Glomerular endothelial cell (primary cell): ENCODE data around the gene KRAS. TPM values are rescaled to one million over a fixed set of nuclear protein-coding genes. Genes with fewer than 3 reads are reported as not detected.

ENCODE experiments used
- DNase-seq: peaks from one replicate; pipeline ENCODE4 v3.0.0-alpha.2; 2011; ENCODE audit warnings: low read depth, low spot score; ENCODE audit errors: extremely low read depth
- total RNA-seq: library from RNA; depleted of rRNA; stranded (reverse); fragments of >200 nt; gene quantifications from 2 replicates; pipeline ENCODE4 v1.2.3, GENCODE V29; 2015

KRAS gene
- total RNA-seq, 1 donor from 2014 or later: 19.2 TPM

DNA sequence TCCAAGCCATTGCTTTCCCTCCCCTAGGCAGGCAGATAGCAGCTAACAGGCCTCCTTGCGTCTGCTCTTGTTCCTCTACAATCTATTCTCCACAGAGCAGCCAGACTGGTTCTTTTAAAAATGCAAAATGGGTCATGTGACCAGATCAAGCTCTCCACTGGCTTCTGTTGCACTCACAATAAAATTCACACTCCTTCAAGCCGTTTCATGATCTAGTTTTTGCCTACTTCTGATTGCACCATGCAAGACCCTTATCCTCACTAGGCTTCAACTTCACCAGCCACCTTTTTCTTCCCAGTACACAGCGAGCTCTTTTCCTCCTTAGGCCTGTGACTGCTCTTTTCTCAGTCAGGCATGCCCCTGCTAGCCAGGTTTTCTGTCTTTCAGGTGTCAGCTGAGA, 6.1 kb upstream of the KRAS start:
- no peak for DNase-seq

DNA sequence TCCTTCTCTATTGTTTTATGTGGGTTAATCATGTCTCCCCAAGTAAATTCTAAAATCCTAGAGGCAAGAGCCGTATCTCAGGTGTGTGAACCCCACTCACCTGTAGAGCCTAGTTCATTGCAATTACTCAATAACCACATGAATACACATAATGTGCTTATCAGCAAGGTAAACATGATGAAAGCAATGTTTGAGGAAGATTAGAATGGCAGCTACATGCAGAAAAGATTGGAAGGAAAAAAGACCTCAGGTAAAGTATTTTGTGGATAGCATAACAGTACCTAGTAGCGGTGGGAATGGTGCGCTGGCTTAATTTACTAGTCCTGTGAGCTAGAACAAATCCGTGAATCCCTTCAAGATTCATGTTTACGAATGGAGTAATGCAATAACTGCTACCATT, 5.3 kb upstream of the KRAS start:
- no peak for DNase-seq

DNA sequence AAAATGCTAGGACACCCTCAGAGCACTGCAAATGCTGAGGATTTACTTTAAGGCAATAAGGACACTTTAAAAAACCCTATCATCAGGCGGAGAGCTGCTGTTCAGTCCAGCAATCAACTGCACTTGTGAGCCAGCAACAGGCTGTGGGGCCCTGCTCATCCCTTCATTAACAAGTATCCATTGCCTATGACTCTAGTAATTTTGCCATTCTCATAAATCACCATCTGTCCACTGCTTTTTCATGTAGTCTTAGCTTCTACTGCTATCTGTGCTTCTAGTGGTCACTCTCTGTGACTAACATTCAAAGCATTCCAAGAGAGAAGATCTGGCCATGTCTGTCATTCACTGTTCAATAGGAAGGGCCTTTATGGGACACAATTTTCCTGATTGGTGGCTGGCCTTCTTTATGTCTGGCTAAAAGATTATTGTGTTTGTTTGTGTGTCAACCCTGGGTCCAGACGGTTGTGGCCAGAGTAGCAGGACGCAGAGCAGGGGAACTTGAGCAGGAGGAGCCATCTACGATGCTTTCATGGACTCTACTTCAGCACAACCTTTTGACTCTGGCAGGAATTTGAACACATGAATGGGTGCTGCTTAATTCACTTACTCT, 3.6 kb upstream of the KRAS start:
- DNase-seq: no peak

DNA sequence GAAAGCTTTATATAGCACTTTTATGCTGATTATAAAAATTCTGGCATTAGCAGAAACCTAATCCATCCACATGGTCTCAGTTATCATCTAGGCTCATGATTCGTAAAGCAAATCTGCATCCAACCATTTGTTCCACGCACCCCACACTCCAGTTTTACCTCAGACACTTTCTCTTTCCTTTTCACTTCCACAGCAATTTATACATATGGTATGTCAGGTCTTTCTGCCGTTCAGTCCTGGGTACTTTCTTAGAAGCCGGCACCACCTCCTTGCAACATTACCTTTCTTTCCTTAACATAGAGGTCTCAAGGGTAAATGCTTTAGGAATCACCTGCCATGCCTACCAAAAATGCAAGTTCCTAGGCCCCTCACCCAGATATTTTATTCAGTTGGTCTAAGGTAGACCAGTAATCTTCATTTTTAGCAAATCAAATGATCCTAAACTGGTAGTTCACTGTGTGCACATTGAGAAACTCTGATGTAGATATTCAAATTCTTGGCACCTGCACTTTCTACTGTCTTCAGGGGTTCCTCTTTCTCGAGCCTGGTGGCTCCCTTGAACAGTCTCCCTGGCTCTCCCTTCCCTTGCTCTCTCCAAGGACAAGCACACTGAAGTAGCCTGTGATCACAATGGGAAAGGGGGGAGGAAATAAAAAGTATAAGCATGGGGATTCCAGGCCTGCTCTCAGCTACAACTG, 2.8 kb upstream of the KRAS start:
- no peak for DNase-seq

DNA sequence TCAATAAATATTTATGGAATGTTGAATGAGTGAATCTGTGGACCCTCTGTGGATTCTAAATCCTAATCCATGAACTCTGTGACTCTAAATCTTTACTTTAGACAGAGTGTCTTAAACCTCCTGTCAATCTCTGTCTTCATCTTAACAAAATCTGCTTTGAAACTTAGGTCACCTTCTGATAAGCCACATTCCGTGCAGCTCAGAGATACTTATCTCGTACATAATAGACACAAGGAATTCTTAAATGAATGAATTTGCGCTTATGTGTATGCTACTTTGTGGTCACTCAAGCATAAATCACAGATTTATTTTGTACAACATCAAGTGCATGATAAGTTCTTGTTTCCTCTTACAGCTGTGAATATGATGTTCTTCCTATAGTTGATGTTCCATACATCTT, 2.2 kb upstream of the KRAS start:
- DNase-seq: no peak

DNA sequence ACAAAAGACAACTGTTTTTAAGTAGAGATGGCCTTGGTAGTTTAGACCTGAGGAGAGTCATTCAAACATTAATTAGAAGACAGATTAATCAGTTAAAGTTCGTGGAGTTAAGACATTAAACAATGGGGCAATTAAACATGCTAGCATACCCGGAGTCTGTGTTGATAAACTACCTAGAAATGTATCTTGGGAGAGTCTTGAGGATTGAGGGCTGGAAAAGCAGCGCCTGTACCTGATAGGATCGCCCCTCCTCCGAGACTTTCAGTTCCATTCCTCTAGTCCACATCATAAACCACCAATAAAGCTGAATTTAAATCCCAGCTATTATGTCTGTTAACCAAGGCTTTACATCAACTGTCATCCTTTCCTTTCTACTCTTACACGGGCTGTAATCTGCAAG, 1.0 kb upstream of the KRAS start:
- no peak for DNase-seq

DNA sequence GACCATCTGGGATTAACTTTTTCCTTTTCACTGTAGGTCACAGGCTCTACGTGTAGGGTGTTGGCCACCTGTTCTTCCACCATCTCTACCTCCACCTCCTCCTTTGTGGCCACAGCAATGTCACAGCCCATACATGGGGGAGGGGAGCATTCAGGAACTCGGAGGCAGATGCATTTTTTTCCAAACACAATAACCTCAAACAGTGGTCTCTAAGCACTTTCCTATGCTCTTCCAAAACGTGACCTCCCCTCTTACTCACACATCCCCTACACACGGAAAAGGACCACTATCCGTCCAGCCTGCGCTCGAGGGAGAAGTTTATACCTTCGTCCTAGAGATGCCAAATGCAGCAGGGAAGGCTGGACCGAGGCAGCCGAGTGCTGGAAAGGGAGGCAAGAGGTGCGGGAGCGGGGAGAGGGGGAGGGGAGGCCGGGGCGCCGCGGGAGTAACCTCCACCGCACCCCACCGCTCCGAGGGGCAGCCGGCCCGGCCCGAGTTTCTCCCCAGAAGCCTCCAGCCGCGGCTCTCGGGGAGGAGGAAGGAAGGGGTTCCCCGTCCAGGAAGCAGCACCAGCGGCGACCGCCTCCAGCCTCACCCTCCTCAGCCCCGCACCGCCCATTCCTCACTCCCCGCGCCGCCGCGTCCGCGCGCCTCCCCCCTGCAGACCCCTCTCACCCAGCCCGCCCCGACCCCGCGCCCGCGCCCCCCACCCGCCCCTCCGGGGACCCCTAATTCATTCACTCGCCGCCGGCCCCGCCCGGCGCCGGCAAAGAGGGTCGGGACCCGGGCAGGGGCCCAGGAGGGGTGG, 594 bp downstream of the KRAS start:
- DNase-seq: no peak

DNA sequence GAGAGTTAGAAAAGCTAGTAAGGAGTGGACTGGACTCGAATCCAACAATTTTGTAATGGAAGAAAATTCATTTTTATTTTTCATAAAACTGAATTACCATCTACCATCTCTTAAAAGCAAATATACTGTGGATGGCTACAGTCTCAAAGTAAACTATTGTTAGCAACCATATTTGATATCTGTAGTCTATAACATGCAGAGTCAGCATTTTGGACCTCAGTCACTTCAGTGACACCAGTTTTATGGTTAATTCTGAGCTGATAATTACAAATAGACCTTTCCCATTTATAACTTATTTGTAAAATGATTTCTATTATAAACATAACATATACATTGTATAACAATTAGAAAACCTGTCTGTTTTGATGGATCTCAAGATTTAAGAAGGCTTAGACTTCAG, 2.0 kb downstream of the KRAS start:
- no peak for DNase-seq

DNA sequence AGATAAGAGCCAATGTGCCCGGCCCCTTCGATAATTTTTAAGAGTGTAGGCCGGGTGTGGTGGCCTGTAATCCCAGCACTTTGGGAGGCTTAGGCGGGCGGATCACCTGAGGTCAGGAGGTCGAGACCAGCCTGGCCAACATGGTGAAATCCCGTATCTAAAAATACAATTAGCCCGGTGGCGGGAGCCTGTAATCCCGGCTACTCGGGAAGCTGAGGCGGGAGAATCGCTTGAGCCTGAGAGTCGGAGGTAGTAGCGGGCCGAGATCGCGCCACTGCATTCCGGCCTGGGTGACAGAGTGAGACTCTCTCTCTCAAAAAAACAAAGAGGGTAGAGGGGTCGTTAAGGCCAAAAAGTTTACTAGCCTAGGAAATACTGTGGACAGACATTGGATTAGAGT, 2.6 kb downstream of the KRAS start:
- no peak for DNase-seq

DNA sequence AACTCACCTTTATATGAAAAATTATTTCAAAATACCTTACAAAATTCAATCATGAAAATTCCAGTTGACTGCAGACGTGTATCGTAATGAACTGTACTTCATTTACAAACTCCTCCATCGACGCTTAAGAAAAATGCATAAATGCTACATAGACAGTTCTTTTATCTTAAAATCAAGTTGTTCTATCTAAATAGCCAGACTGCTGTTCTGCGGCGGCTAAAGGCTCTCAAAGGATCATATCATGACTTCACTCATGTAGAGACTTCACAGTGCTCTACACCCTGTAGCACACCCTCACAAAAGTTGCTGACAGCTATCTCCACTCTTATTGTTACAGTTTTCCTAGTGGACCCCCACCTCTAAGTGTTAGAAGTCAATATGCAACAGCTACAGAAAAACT, 5.2 kb downstream of the KRAS start:
- DNase-seq: no peak

DNA sequence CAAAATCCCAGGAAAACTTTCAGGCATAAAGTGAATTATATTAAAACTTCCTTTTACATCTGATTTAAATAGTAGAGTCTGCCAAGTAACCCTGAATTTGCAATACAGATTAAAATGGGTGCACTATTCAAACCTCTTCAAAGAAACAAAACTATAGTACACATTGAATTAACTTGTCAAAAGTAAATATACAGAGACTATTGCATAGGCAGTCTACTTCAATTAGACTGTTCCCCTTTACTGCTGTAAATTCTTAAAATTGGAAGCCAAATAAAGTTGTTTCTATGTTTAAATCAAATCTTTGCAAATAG, 7.1 kb downstream of the KRAS start:
- no peak for DNase-seq

DNA sequence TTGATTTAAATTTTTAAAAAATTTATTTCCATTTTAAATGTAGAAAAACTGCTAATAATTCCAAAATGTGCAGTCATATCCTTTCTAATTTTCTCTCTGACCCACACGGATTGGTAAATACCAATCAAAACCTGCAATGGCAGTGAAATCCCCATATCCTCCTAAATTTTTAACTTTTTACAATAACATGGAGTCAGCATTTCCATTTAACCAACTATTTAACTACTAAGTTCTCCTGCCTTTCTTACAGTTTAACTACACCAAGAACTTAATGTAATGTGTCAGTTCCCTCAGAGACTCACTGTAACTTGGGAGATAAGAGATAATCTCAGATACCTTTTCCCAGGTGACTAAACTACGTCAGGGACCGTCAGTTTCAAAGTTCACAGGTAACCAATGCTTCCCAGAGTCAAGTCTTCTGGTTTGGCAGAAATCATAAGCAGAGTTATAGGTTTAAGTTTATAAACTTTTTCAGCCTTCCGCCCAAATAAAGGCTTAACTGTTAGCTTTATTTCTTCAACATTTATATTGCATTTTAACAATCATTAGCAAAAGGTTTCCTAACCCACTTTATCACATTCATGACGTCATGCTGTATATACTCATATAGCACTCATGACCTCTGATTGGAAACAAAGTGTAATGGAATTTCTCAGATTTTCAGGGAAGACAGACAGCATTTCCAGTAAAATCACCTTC, 7.6 kb downstream of the KRAS start:
- no peak for DNase-seq

DNA sequence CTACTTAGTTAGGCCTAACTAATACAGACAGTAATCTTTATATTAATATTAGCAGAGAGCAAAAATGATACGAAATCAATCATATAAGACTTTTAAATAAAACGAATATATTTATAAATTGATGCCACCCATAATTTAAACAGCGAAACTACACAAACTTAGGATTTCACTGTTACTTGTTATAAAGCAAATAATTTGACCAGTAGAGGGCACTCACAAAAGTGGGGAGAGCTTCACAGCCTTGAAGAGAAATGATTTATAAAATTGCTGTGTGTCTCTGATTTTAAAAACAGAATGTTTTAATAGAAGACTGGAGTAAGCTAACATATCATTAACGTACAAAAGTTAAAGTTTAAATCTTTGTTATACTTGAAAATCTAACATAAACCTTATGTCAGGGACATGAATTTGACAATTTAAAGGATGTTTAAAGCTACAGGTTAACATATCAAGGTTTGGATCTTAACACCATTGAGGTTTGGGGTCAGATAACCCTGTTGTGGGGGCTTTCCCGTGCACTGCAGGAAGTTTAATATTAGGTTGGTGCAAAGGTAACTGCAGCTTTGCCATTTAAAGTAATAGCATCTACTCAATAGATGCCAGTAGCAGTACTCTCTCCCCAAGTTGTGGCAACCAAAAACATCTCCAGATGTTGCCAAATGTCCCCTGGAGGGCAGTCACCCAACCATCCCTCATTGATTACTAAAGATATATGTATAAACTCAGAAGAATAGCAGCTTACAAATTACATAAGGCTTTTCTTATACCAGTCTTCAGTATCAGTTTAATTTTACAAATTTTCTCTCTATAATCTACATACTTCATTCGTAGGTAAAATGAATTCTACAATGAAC, 9.3 kb downstream of the KRAS start:
- DNase-seq: no peak

DNA sequence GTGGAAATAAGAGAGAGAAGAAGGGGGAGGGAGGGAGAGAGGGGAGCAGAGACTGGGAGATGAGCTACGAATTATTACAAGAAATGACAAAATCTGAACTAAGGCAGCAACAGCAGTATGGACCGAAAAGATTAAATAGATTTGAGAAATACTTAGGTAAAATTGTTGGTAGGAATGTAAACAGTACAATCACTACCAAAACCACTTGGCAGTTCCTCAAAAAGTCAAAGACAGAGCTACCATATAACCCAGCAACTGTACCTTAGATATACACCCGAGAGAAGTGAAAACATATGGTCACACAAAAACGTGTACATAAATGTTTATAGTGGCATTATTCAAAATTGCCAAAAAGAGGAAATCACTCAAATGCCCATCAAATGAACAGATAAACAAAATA, 14.1 kb downstream of the KRAS start:
- no peak for DNase-seq

DNA sequence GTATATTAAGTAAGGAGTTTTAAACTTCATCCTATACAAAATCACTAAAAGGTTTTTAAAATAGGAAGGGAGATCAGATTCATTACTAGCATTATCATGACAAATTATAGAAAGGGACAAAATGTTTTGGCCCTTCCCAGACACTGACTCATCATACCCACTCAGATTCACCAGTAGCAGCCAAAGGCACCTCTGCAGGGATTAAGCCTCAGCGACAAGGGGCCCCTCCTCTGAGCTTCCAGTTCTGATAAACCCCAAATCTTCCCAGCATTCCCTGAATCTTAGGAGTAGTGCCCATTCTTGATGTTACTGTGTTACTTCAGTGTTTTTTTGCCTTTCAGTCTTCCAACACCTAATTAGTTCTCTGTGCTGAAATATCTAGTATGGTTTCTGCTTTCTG, 14.5 kb downstream of the KRAS start:
- DNase-seq: no peak

DNA sequence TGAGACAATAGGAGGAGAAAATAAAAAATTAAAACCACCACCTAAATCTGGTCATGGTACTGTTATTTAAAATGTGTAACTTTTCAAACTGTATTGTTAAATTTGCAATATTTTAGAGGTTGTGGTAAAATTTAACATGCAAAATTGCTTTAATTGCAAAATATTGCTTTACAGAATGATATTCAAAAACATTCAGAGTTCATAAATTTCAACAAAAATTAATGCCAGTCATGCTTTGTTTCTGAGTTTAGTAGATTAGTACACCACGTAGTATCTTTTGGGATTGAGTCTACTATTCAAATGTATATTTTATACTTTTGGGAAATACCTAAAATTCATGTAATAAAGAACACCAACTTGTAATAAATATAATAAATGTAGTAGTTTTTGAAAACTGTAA, 37.4 kb downstream of the KRAS start:
- no peak for DNase-seq

DNA sequence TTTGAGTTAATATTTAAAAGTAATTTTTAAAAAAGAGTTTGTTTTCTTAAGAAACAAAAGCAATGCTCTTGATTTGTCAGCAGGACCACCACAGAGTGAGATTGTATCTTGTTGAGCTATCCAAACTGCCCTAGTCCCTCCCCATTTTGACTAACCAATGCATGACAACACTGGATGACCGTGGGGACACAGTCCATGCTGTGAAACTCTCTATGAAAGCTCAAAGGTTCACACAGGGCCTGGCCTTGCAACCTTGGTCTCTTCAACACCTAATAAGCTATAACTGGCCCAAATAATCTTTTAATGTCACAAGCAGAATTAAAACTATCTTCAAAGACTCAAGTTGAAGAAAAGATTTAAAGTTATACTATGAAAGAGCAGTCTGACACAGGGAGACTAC, 42.2 kb downstream of the KRAS start:
- no peak for DNase-seq

DNA sequence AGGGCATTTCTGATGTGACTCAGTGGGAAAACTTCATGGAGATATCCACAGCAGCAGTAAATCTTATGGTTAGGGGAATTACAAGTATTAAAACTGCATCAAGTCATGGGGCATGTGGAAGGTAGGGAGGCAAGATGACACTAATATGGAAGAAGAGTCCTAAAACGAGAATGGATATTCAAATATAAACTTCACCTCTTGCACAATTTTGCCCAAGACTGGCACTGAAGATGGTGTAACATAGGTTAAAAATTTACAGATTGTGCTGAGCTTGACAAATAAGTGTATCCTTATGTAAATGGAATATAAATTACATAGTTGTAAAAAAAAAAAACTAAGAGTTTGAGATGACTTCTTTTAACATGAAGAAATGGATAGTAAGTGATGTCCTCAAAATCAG, 42.9 kb downstream of the KRAS start:
- no peak for DNase-seq

DNA sequence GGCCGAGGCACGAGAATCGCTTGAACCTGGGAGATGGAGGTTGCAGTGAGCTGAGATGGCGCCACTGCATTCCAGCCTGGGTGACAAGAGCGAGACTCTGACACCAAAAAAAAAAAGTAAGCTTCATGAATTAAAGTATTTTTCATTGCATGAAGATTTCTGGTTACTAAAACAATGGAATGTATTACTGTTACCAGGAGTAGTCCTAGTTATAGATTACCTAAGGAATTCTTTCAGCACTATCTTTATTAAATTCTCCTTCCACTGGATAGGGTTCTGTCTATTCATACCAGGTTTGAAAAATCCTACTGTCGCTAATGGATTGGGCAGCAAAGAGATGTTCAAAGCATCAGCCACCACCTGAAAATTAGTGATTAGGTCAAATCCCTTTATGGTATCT, 43.3 kb downstream of the KRAS start:
- DNase-seq: no peak

DNA sequence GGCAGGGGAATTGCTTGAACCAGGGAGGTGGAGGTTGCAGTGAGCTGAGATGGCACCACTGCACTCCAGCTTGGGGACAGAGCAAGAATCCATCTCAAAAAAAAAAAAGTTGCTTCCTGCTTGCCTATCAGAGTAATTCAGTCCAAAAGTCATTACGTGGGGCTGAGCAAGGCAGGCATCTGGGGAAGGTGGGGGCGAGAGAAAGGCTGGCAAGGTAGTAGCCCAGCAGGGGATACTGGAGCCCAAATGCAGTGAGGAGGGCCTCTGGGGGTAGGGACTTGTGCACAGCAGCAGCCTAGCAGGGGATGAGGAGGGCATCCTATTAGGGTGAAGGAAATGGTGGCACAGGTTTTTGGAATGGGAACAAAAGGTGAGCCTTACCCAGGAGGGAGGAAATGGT, 48.6 kb downstream of the KRAS start:
- DNase-seq: no peak

DNA sequence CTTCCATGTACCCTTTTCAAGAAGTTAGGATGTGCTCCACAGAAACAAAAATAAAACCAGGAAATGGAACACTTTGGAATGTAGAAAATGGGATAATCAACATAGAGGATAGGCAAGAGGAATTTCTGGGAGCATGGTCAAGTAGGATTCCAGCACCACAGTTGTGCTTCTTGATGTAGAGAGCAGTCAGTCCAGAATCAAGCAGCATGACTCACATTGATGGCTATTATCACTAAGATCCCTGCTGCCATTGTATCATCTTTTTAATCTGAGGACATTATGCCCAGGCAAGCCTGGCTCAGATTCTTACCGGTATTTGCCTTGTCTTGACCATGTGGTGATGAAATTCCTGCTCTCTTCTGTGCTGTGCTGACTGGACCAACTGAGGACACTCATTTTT, 50.0 kb downstream of the KRAS start:
- DNase-seq: no peak
